Astrocyte (in vitro differentiated cells and primary cell): ENCODE measurements around the gene RAC2. TPM values are rescaled to one million over a fixed set of nuclear protein-coding genes. Genes with fewer than 3 reads are reported as not detected.

Experiments used
- DNase-seq: peaks from one replicate; pipeline ENCODE4 v3.0.0-alpha.2; 2010; ENCODE audit warnings: low read depth
- FAIRE-seq: peaks from 2 replicates; lab custom pipeline; 2011; peaks lifted over from hg19 to GRCh38; lab: Jason Lieb, UNC
- H2AFZ ChIP-seq: 2 replicates; pipeline ENCODE4 v1.6.0; 2012; ENCODE audit warnings: low read depth, low read length, inconsistent platforms
- H3K27ac ChIP-seq: 2 replicates; pipeline ENCODE4 v1.5.1; 2011; ENCODE audit warnings: low read depth, low read length, inconsistent platforms
- H3K27me3 ChIP-seq: 2 replicates; pipeline ENCODE4 v1.6.0; 2011; ENCODE audit warnings: low read length, inconsistent platforms; ENCODE audit not compliant: insufficient read depth
- H3K36me3 ChIP-seq: 2 replicates; pipeline ENCODE4 v1.5.1; 2011; ENCODE audit warnings: low read length, inconsistent platforms; ENCODE audit not compliant: insufficient read depth
- H3K4me1 ChIP-seq: 2 replicates; pipeline ENCODE4 v1.5.1; 2011; ENCODE audit warnings: low read length, inconsistent platforms; ENCODE audit not compliant: insufficient read depth
- H3K4me2 ChIP-seq: 2 replicates; pipeline ENCODE4 v1.6.0; 2012; ENCODE audit warnings: low read length, inconsistent platforms
- H3K4me3 ChIP-seq: 2 replicates; pipeline ENCODE4 v1.5.1; 2011; ENCODE audit warnings: low read depth, mild to moderate bottlenecking, low read length, inconsistent platforms; ENCODE audit not compliant: insufficient read depth
- H3K79me2 ChIP-seq: 2 replicates; pipeline ENCODE4 v1.6.0; 2012; ENCODE audit warnings: mild to moderate bottlenecking, low read length, inconsistent platforms; ENCODE audit not compliant: insufficient read depth
- H3K9ac ChIP-seq: 2 replicates; pipeline ENCODE4 v1.6.0; 2012; ENCODE audit warnings: mild to moderate bottlenecking, low read length, inconsistent platforms
- H3K9me3 ChIP-seq: 2 replicates; pipeline ENCODE4 v1.5.1; 2012; ENCODE audit warnings: low read depth, mild to moderate bottlenecking, low read length, inconsistent platforms; ENCODE audit not compliant: insufficient read depth
- H4K20me1 ChIP-seq: 2 replicates; pipeline ENCODE4 v1.6.0; 2012; ENCODE audit warnings: low read length, inconsistent platforms; ENCODE audit not compliant: insufficient read depth
- H3K27ac Mint-ChIP-seq: one replicate; pipeline ENCODE4 v1.8.0; 2021; ENCODE audit warnings: mild to moderate bottlenecking, mixed read lengths; ENCODE audit not compliant: unreplicated experiment
- H3K27me3 Mint-ChIP-seq: one replicate; pipeline ENCODE4 v1.8.0; 2021; ENCODE audit warnings: low read depth, mixed read lengths; ENCODE audit not compliant: unreplicated experiment
- H3K36me3 Mint-ChIP-seq: one replicate; pipeline ENCODE4 v1.8.0; 2021; ENCODE audit warnings: low read depth, mixed read lengths; ENCODE audit not compliant: unreplicated experiment
- H3K4me1 Mint-ChIP-seq: one replicate; pipeline ENCODE4 v1.8.0; 2021; ENCODE audit warnings: low read depth, mixed read lengths; ENCODE audit not compliant: unreplicated experiment
- H3K4me3 Mint-ChIP-seq: one replicate; pipeline ENCODE4 v1.8.0; 2021; ENCODE audit warnings: mild to moderate bottlenecking, moderate library complexity, mixed read lengths; ENCODE audit not compliant: unreplicated experiment
- H3K9me3 Mint-ChIP-seq: one replicate; pipeline ENCODE4 v1.8.0; 2021; ENCODE audit warnings: mild to moderate bottlenecking, mixed read lengths; ENCODE audit not compliant: unreplicated experiment
- EZH2 ChIP-seq: IDR thresholded peaks from 2 replicates; pipeline ENCODE4 v1.6.1; 2012; ENCODE audit warnings: mild to moderate bottlenecking, low read length, inconsistent platforms; ENCODE audit not compliant: insufficient read depth
- total RNA-seq: library from RNA; stranded (reverse); gene quantifications from 2 replicates; pipeline ENCODE4 v1.2.1, GENCODE V29; 2021
- TF ChIP-seq, protein P1 (sequence below): IDR thresholded peaks from 2 replicates; pipeline ENCODE4 v1.5.1; 2011; ENCODE audit warnings: low read depth, mild to moderate bottlenecking, inconsistent platforms, low read length, moderate library complexity; ENCODE audit not compliant: insufficient read depth

Gene RAC2
- total RNA-seq, 1 donor from 2014 or later, result 0.61 TPM

DNA sequence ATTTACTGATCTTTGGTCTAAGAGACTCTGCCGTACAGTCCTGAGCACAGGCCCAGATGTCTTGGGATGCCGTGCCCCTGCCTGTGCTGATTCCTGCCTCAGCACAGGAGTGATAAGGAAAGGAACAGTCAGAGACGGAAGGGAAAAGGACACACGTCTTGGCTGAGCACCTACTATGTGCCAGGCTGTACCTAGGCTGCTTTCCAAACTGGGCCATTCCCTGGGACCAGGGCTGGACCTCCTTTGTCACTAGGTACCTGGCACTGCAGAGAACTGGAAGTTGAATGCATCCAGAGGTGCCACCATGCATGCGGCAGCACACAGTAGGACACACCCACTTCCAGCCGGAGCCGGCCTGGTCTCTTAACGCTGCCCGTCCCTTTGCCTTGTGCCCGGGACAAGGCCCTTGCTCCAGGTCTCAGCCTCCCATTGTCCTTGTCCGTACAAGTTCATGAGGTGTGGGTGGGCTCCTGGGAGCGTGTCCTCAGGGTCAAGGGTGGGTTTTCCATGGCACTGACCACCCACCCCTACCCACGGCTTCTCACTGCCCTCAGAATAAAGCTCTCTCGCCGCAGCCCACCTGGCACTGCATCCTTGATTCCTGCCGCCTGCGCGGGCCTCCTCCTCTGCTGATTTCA, 30.7 kb downstream of the RAC2 start:
- H3K4me1 ChIP-seq, result no peaks in the 10 kb centered on the region
- no peak overlapping the region for H3K4me2 ChIP-seq
- H3K9me3 Mint-ChIP-seq, result no peaks in the 10 kb centered on the region
- no peak overlapping the region for H3K27ac Mint-ChIP-seq
- peaks cover 10% of the 10 kb centered on the region for H3K27me3 ChIP-seq
- peaks cover 2% of the 10 kb centered on the region for H3K4me1 Mint-ChIP-seq
- no peaks in the 10 kb centered on the region for H3K36me3 Mint-ChIP-seq
- H3K9ac ChIP-seq, result no peak overlapping the region
- no peaks in the 10 kb centered on the region for H3K36me3 ChIP-seq
- H3K4me3 Mint-ChIP-seq, result no peak overlapping the region
- no peaks in the 10 kb centered on the region for H3K79me2 ChIP-seq
- H3K9me3 ChIP-seq, result no peaks in the 10 kb centered on the region
- peaks cover 55% of the 10 kb centered on the region for H3K27me3 Mint-ChIP-seq
- DNase-seq (no peak), FAIRE-seq (no peak)
- TF ChIP-seq, protein P1, sequence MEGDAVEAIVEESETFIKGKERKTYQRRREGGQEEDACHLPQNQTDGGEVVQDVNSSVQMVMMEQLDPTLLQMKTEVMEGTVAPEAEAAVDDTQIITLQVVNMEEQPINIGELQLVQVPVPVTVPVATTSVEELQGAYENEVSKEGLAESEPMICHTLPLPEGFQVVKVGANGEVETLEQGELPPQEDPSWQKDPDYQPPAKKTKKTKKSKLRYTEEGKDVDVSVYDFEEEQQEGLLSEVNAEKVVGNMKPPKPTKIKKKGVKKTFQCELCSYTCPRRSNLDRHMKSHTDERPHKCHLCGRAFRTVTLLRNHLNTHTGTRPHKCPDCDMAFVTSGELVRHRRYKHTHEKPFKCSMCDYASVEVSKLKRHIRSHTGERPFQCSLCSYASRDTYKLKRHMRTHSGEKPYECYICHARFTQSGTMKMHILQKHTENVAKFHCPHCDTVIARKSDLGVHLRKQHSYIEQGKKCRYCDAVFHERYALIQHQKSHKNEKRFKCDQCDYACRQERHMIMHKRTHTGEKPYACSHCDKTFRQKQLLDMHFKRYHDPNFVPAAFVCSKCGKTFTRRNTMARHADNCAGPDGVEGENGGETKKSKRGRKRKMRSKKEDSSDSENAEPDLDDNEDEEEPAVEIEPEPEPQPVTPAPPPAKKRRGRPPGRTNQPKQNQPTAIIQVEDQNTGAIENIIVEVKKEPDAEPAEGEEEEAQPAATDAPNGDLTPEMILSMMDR, result no peak
- no peak for TF ChIP-seq EZH2
- H3K4me3 ChIP-seq, result no peak overlapping the region
- H2AFZ ChIP-seq, result no peak overlapping the region
- no peak overlapping the region for H3K27ac ChIP-seq
- H4K20me1 ChIP-seq, result no peaks in the 10 kb centered on the region

DNA sequence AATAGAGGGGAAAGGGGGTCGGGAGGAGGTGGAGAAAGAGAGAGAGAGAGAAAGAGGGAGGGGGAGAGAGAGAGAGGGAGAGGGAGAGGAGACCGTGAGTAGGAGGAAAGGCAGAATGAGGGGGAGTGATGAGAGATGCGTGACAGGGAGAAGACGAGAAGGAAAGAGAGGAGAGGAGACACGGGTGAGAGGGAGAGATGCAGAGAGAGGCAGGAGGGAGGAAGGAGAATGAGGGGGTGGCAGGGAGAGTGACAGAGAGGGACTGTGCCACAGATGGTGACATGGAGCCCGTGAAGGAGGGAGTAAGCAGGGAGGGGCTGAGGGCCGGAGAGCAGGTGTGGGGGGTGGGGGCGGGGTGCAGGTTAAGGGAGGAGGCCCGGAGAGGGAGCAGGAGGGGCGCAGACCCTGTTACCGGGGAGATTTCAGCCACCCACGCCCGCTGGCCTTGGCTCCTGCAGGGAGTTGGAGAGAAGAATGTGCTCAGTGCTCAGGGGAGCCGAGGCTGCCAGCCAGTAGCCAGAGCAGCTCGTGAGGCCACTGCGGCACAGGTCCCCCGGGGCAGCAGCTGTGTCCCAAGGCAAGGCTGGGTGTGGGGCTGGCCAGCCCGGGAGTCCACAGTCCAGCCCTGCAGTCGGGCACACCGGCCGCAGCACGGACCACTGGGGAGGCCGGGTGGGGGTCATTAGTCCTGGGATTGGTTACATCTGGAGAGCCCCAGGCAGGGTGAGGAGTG, 31.7 kb downstream of the RAC2 start, which contains the start of gene SSTR3:
Gene SSTR3, minus strand, starts transcription at position 304 of the 733 bp plus-strand sequence. CDS start 4,674 bp downstream, outside the sequence.
- H3K36me3 Mint-ChIP-seq, result no peaks in the 10 kb centered on the region
- Histone ChIP-seq H3K27me3 (peaks cover 10% of the 10 kb centered on the region), H3K9ac (no peak within 1 kb of the TSS), H3K27ac (no peak within 1 kb of the TSS), H3K36me3 (no peaks in the 10 kb centered on the region), H3K4me2 (peak within 1 kb of the TSS; percentile 54), H4K20me1 (no peaks in the 10 kb centered on the region), H3K9me3 (no peaks in the 10 kb centered on the region), H2AFZ (no peak within 1 kb of the TSS), H3K79me2 (no peaks in the 10 kb centered on the region), H3K4me3 (no peak within 1 kb of the TSS), H3K4me1 (no peaks in the 10 kb centered on the region)
- peaks cover 53% of the 10 kb centered on the region for H3K27me3 Mint-ChIP-seq
- peaks cover 2% of the 10 kb centered on the region for H3K4me1 Mint-ChIP-seq
- H3K4me3 Mint-ChIP-seq, result no peak within 1 kb of the TSS
- FAIRE-seq (no peak), DNase-seq (no peak)
- TF ChIP-seq, protein P1, result no peak
- no peak for TF ChIP-seq EZH2
- no peaks in the 10 kb centered on the region for H3K9me3 Mint-ChIP-seq
- H3K27ac Mint-ChIP-seq, result no peak within 1 kb of the TSS

DNA sequence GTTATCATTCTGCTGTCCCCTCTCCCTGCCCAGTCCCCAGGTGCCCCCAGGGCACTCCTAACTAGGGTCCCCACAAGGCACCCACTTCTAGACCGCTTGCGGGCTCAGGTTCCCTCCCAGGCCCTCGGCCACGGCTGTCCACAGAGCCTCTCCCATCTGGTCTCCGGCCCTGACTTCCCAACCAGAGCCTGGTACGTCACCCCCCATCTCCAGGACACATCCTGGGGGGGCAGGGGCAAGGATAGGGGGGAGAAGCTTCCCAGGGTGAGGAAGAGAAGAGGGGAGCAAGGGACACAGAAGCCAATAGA, 32.2 kb downstream of the RAC2 start:
- no peak for FAIRE-seq
- no peak overlapping the region for H3K4me2 ChIP-seq
- TF ChIP-seq EZH2, result no peak
- TF ChIP-seq, protein P1, result no peak
- Mint-ChIP-seq H3K4me1 (peaks cover 2% of the 10 kb centered on the region), H3K27ac (no peak overlapping the region), H3K36me3 (no peaks in the 10 kb centered on the region), H3K4me3 (no peak overlapping the region), H3K9me3 (no peaks in the 10 kb centered on the region), H3K27me3 (peaks cover 54% of the 10 kb centered on the region)
- H3K9me3 ChIP-seq, result no peaks in the 10 kb centered on the region
- no peak overlapping the region for H3K4me3 ChIP-seq
- no peaks in the 10 kb centered on the region for H3K79me2 ChIP-seq
- DNase-seq, result no peak
- H3K4me1 ChIP-seq, result no peaks in the 10 kb centered on the region
- H3K27me3 ChIP-seq, result peaks cover 10% of the 10 kb centered on the region
- H3K36me3 ChIP-seq, result no peaks in the 10 kb centered on the region
- H3K27ac ChIP-seq, result no peak overlapping the region
- H2AFZ ChIP-seq, result no peak overlapping the region
- H4K20me1 ChIP-seq, result no peaks in the 10 kb centered on the region
- H3K9ac ChIP-seq, result no peak overlapping the region
